GM18909 (cell line): Measurements from ENCODE around the gene HS3ST3B1.

Experiments used
- ATAC-seq: cut with Tn5 transposase; IDR thresholded peaks from one replicate; pipeline ENCODE4 v1.9.1; 2021; ENCODE audit warnings: mild to moderate bottlenecking; ENCODE audit not compliant: unreplicated experiment, poor library complexity

Gene HS3ST3B1

GRCh38 chr17:14302431-14303099 lies 1.7 kb downstream of the HS3ST3B1 start:
- peak; percentile 73 for ATAC-seq

GRCh38 chr17:14303343-14304221 lies 2.7 kb downstream of the HS3ST3B1 start:
- no peak for ATAC-seq

- no peak for ATAC-seq
These were observed 3.4 kb downstream of the HS3ST3B1 start for GRCh38 chr17:14304222-14304772.

GRCh38 chr17:14304773-14305517 lies 4.1 kb downstream of the HS3ST3B1 start:
- ATAC-seq, result no peak

- no peak for ATAC-seq
These were observed 5.1 kb downstream of the HS3ST3B1 start for GRCh38 chr17:14305785-14306496.

- ATAC-seq, result no peak
These were observed 5.7 kb downstream of the HS3ST3B1 start for GRCh38 chr17:14306596-14306995.

- no peak for ATAC-seq
These were observed 6.7 kb downstream of the HS3ST3B1 start for GRCh38 chr17:14307560-14308024.

- ATAC-seq, result no peak
These were observed 7.7 kb downstream of the HS3ST3B1 start for GRCh38 chr17:14308636-14308964.

- ATAC-seq, result peak; percentile 90
These were observed 8.3 kb downstream of the HS3ST3B1 start for GRCh38 chr17:14308965-14309879.

- no peak for ATAC-seq
These were observed 9.2 kb downstream of the HS3ST3B1 start for GRCh38 chr17:14310101-14310500.

- ATAC-seq, result no peak
These were observed 9.7 kb downstream of the HS3ST3B1 start for GRCh38 chr17:14310605-14311004.

- no peak for ATAC-seq
These were observed 10.4 kb downstream of the HS3ST3B1 start for GRCh38 chr17:14311186-14311705.

GRCh38 chr17:14311981-14312380 lies 11.1 kb downstream of the HS3ST3B1 start:
- no peak for ATAC-seq

- no peak for ATAC-seq
These were observed 11.6 kb downstream of the HS3ST3B1 start for GRCh38 chr17:14312522-14312921.

GRCh38 chr17:14316126-14316832 lies 15.4 kb downstream of the HS3ST3B1 start:
- no peak for ATAC-seq

- ATAC-seq, result no peak
These were observed 16.5 kb downstream of the HS3ST3B1 start for GRCh38 chr17:14317383-14317782.

GRCh38 chr17:14318109-14318917 lies 17.4 kb downstream of the HS3ST3B1 start:
- no peak for ATAC-seq

- no peak for ATAC-seq
These were observed 18.0 kb downstream of the HS3ST3B1 start for GRCh38 chr17:14318918-14319205.
